Activated T-cell treated with anti-CD3 and anti-CD28 coated beads for 48 hours (primary cell): ENCODE results near the gene LRMDA.
"Not testable (repeated sequence)": the region's sequence is repeated elsewhere in the genome, so short reads cannot be mapped to it uniquely, and the experiment has no call there.

Source experiments
- DNase-seq: peaks from one replicate; pipeline ENCODE4 v3.0.0-alpha.2; 2020; ENCODE audit warnings: low read depth

LRMDA gene

DNA sequence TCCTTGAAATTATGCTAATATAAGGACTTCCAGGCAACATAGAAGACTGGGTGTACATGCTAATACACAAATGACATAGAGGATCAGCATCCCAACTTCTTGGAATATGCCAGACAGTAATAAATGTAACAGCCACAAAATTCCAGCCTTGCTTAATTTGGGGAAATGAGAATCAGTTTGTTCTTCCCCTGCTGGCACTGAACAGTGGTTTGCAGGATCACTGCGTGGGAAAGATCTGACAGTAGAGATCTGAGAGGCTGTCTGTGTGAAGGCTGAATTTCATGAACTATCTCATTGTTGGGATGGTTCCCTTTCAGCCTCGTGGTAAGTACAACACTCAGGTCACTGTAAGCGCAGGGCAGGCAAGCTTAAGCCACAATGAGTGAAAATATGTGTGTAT, 1078.0 kb downstream of the LRMDA start:
- DNase-seq, result no peak

- DNase-seq, result no peak
These were observed 1082.9 kb downstream of the LRMDA start for GRCh38 chr10:76514321-76514720.

DNA sequence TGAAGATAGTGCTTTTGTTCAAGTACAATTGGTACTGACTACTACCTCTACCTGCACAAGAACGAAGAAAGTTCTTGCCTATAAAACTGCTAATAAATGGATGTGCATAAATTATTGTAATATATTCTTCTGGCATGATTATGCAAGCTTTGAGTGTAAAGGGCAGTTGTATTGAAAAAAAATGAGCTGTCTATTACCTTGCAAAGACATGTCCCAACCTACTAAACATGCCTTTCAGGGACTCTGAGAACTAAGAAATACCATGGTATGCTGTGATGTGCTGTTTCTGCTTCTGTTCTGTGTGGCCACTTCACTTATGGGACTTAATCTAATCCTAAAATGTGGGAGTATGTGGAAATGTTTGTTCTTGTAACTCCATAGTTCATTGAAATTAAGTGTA, 1083.4 kb downstream of the LRMDA start:
- no peak for DNase-seq

GRCh38 chr10:76522547-76522946, 1091.1 kb downstream of the LRMDA start:
- DNase-seq, result no peak

DNA sequence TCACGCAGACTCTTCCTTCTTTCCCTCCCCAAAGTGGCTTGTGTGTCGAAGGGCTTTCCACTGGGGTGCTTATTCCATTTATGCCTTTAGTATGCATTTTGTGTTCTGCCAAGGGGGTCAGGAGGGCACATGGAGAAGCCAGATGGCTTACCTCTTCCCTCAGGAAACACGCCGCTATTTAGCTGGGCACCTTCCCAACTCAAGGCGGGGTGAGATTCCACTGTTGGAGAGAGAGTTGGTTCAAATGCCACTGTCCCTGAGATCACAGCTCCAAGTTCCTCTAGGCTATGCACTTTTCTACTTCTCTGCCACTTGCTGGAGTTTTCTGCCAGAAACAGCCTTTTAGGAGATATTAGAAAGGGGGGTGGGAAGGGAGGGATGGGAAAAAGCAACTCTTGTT, 1091.8 kb downstream of the LRMDA start:
- no peak for DNase-seq

- DNase-seq, result no peak
These were observed 1092.4 kb downstream of the LRMDA start for GRCh38 chr10:76523791-76524351.

GRCh38 chr10:76526833-76527232, 1095.4 kb downstream of the LRMDA start:
- not testable (repeated sequence) for DNase-seq

GRCh38 chr10:76540331-76540730, 1108.9 kb downstream of the LRMDA start:
- DNase-seq, result no peak

GRCh38 chr10:76540786-76541185, 1109.4 kb downstream of the LRMDA start:
- no peak for DNase-seq

GRCh38 chr10:76541852-76542251, 1110.4 kb downstream of the LRMDA start:
- no peak for DNase-seq

- DNase-seq, result no peak
These were observed 1111.0 kb downstream of the LRMDA start for GRCh38 chr10:76542307-76542930.

GRCh38 chr10:76543655-76544054, 1112.2 kb downstream of the LRMDA start:
- DNase-seq, result no peak

- no peak for DNase-seq
These were observed 1113.4 kb downstream of the LRMDA start for GRCh38 chr10:76544789-76545188.

- DNase-seq, result no peak
These were observed 1115.0 kb downstream of the LRMDA start for GRCh38 chr10:76546411-76546810.

GRCh38 chr10:76547352-76547972, 1116.0 kb downstream of the LRMDA start:
- DNase-seq, result peak; percentile 33

DNA sequence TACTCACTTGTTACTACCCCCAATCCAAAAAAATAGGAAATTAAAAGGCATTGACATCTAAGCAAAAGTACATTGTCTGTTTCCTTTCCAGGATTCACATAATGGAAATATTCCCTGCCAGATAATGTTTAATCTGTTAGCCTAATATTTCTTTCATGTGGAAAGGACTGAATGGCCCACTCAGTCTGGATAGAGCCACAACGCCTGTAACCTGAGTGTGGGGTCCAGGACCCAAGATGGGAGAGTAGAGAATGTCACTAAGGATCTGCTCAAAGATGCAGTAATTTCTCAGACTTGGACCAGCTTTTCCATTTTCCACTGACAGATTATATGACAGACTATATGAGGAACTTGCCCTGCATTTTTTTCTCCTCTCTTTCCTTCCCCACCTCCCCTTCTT, 1117.3 kb downstream of the LRMDA start:
- no peak for DNase-seq

- no peak for DNase-seq
These were observed 1117.7 kb downstream of the LRMDA start for GRCh38 chr10:76549171-76549570.

- no peak for DNase-seq
These were observed 1119.4 kb downstream of the LRMDA start for GRCh38 chr10:76550806-76551205.

DNA sequence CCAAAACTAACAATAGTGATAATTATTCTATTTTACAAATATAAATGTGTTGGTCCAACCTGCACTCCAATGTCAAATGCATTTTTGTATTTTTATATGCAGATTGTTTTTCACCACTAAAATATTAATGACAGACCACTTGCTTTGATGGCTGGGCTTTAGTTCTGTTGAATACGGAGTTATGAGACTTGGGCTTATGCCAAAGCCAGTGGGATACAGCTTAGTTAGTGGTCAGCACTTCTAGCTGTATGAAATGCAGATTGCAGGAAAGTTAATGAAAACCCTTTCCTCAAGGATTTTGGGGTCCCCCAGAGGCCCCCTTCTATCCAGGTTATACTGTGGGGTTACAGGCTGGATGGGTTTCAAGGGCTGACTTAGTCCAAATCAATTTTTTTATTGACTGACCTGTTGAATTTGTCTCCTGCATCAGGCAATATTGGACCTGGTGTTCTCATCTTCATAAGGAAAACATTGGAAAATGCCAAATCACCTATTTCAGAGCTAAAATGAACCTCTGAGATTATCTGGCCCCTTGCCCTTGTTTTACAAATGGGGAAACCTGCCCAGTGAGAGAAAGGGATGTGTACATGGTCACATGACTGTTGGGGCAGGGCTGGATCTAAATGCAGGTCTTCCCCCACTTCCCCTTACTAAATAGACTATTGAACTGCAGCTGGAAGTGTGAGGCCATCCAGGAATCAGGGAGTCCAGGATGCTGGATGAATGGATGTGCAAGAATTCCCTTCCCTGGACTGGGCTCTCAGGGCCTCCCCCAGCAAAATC, 1120.9 kb downstream of the LRMDA start:
- no peak for DNase-seq

DNA sequence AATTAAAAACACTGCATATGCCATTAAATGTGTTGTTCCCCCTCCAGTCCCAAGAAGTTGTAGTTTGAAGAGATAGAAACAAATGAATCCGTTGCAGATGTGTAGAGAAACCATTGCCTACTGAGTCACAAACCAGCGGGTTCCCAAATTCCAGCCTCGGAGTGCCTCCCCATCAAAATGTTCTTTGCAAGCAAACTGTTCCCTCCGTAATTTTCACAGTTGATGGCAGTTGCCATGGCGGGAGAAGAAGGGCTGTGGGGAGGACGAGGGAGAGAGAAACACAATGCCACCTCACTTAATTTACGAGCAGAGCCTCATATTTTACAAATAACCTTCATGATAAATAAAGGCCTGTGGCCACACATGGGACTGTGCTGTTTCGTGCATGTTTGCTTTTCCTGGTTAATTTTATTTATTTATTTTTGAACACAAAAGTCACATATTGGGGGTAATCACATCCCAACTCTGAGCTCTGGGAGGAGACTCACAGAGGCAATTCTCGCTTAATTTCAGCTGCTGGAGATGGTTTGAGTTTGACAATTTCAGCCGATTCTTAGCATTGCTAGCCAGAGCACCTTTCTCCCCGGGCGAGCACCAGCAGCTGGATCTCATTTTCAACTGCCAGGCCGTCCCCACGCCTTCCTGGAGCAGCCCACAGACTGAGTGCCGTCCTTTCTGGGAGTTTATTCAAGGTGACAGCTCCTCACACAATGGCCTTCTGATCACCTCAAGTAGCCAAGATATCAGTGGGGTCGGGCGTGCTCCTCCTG, 1122.0 kb downstream of the LRMDA start:
- no peak for DNase-seq

DNA sequence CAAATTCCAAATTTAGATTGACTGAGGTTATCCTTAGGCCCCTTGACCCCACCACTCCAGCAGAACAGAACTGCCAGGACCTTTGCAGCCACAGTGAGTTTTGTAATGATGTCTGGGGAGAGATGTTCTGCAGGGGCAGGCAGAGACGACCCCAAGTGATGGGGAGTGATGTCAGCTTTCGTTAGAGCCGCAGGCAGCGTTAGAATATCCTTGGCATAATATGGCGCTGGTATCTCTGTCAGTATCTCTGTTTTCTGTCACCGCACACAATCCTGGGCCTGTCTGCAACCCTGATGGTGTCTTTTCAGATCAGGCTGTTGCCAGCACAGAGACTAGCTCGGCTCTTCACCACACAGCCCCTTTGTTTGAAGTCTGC, 1122.6 kb downstream of the LRMDA start:
- no peak for DNase-seq

DNA sequence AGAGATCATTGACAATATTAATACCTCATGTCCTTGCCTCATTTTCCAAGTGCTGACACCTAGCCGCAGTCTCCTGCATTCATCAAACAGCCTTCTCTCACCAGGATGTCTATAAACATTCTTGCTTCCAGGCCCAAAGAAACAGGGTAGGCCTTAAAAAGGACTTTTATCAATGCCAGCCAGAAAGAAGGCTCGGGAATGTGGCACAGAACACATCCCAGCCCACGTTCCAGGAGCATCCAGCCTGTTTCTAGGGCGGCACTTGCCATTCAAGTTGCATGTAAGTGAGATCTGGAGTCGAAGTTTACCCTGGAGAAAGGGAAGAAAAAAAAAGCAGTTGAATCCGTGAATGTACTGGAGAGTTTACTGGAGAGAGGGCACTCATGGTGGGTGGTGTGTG, 1123.1 kb downstream of the LRMDA start:
- DNase-seq, result no peak
